GM18519 (cell line): ENCODE measurements around the gene GATB.

Experiments used
- ATAC-seq: cut with Tn5 transposase; IDR thresholded peaks from one replicate; pipeline ENCODE4 v1.9.1; 2021; ENCODE audit warnings: mild to moderate bottlenecking, moderate library complexity; ENCODE audit not compliant: unreplicated experiment, low FRiP score

Gene GATB

DNA sequence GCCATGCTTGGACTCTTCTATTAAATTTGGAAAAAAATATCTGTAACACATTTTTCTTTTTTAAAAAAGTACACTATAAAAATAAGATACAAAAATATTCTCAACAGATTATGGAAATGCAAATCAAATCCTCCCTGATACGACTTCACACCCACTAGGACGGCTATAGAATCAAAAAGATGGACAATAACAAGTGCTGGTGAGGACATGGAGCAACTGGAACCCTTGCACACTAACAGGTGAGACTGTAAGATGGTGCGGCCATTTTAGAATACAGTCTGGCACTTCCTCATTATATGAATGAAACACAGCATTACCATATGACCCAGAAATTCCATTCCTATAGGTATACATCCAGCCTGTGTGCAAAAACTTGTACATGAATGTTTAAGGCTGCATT, 83.6 kb downstream of the GATB start:
- ATAC-seq: no peak

DNA sequence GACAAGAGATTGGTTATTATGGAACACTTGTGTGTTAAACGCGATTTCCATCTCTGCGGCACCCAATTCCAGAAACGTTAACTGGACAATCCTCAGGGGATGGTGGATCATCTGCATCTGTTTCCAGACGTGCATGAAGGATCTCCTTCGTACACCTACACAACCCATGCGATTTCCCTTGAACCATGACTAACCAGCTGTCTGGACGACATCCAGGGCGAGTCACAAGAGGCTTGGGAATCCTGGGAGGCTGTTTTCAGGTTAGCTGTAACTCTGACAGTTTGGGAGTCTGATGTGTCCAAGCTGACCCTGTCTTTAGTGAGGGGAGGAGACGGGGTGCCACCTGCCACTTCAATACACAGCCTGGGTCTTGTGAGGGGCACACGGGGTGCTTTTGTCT, 84.5 kb downstream of the GATB start:
- ATAC-seq: no peak

DNA sequence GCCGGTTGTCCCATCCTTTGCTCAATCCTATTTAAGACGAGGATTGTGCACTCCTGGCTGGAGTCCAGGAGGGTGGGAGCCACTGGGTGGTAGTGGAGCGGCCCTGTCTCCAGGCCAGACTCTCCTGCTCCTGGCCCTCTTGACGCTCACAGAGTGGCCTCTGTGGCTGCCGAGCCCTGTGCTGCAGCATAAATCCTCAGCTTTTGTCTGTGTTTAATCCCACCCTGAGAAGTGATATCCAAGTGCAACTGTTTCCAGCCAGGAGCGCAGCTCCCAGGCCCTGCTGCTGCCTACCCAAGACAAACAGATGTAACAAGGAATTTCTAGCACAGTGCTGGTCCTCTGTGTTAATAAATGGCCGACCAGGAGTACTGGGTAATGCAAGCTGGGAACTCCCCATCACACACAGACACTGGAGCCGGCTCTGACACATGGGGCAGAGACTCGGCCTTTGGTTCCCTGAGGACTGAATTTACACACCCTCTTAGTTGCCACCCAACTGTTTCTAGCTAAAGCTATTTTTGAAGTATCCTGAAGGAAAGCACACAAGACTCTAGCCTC, 85.3 kb downstream of the GATB start:
- no peak for ATAC-seq

DNA sequence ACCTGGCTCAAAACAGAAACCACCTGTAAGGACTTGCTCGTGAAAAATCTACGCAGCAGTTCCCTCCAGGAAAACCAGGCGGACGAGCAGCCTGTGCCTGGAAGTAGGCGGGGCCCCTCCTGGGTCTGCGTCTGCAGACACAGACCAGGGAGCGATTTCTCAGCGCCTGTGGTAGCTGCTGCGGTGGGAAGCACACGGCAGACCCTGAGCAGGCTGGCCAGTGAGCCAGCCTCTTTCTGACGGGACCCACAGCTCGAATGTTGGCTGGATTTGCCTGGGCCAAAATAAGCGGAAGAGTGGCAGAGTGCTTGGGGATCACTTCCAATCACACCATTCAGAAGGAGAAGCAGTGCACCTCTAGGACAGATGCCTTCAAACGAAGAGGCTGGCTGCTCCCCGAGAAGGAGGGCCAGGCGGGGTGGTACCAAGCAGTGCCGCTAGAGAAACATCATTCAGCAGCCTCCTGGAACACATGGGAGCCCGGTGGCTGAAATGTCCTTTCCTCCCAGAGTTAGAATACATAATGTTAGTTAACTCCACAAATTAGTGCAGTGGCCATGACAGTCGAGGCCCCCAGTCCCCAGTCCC, 85.9 kb downstream of the GATB start:
- no peak for ATAC-seq

DNA sequence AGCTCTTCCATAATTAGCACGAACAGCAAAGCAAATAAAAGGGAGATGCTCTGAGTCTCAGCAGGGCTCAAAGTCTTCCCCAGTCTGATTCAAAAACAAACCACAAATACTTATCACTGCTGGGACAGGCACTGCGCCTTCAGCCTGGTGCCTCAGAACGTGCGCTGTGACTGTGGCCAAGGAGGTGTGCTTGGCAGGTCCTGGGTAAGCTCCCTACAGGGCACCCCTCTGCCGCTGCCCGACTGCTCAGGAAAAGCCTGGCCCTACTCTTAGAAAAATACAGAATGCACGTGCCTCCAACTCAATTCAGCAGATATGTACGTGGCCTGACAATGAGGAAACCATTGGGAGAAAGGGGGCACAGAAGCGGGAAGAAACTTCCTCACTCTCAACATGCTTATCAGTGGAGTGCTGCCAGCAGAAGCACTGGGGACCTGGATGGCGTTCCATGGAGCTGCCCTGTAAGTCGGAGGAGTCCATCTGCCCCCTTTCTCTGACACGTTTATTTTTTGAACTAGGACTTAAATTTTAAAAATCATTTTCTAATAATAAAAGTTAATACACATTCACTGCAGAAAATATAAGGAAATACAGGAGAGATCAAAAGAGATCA, 86.8 kb downstream of the GATB start:
- no peak for ATAC-seq

DNA sequence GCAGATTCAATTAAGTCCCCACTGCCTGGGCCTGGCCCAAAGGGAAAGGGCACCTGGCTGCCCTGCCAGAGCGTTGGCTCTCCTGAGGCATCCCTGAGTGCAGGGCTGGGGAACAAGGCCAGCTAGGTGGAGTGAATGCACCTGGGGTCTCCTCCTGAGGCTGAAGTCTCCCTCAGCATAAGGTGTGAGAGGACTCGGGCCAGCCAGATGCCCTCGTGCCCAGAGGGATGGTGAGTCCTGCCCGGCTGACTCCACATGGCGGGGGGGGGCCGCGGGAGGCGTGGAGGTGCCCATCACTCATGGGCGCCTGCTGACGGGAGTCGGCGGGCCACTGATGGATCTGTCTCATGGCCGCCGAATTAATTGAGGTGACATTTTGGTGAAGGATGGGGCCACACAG, 87.8 kb downstream of the GATB start:
- no peak for ATAC-seq

DNA sequence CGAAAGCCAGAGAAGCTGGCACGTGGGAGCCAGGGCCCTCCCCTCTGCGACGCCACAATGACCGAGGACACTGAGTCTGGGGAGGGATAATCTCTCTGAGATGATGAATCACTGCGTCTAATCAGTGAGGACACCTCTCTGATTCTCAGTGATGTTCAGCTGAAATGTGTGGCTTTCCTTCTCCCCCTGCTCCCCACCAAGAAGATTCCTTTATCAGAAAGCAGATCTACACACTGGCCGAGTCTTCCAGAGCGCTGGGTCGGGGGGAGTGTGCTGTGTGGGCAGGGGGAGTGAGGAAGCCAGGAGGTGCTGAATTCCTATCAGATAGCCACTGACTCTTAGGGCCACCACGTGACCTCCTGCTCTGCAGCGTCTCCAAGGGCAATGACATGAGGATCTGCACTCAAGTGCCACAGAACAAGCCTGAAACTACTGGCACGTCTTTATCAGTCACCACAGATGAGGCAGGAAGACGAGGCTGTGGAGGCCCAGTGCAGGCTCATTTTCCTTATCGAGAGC, 89.2 kb downstream of the GATB start:
- ATAC-seq: no peak

DNA sequence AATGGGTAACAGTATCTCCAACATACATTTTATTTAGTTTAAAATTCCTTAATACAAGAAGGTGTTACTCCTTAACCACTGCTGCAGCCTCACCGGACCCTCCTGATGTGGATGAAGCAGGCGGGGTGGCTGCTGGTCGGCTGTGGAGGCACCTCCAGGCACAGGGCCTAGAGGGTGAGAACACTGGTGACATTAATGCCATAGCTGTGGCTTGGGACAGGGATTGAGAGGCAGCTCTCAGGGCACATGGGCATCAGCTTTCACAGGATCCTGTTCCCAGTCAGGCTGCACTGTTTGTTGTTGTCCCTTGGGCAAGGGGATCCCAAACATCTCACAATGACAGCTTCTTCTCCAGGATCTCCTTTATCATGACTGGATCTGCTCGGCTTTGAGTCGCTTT, 90.0 kb downstream of the GATB start:
- ATAC-seq: no peak

DNA sequence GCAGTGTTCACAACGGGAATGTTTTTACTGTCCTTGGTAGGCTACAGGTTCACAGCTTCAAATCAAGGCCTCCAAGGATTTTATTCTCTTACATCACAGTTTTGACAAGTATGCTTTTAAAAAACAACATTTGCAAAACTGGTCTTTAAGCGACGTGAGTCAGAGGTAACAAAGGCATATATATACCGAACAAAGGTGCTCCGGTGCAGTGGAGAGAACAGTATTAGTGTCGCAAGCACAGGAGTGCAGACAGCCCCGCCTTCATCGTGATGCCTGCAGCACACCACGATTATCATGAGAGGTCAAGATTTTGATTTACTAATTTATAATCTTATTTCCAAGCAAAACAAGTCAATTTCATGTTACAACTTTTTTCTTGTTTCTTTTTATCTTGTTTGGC, 90.8 kb downstream of the GATB start:
- ATAC-seq: no peak

DNA sequence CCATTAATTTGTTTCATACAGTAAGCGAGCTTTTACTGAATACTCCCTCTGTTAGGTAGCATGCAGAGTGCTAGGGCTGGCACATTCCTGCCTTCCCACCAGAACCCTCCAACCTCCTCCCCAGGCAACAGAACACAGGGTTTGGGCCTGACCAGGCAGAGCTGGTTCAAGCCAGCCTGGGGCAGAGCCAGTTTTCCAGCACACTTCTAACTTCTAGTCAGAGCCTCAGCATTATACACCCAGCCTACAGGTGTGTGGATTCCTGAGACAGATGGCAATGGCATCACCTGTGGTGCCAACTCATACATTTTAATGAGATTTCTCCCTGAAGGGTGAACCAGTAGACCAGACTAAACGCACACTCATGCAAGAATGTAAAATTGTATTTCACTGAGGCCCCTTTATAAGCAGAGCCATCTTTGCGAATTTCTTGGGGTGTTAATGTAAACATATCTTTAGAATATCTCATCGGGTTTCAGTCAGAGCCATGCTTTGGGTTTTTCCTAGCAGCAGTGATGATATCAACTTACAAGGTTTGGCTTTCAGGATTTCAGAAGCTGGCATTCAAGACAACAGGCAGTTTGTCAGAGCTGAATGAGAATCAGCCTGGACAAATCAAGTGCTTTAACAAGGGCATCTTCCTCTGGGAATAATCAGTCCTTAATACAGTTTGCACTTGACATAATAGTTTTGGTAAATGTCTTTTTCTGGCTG, 92.0 kb downstream of the GATB start:
- ATAC-seq: no peak

DNA sequence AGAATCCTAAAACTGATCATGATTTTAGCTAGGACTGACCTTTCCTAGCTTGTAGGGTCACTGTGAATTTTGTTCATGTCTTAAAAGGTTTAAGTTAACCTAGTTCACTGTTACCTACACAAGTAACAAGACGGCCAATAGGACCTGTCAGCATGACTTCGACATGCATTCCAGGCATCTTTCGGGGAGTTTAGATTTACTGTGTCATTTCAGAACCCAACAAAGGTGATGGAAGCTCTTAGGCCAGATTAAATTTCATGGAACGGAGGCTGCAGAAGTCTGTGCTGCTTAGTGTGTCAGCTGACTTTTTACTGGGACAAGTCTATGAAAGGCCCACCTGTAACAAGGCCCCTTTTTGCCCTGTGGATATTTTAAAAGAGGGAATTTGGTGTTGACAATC, 93.1 kb downstream of the GATB start:
- no peak for ATAC-seq

DNA sequence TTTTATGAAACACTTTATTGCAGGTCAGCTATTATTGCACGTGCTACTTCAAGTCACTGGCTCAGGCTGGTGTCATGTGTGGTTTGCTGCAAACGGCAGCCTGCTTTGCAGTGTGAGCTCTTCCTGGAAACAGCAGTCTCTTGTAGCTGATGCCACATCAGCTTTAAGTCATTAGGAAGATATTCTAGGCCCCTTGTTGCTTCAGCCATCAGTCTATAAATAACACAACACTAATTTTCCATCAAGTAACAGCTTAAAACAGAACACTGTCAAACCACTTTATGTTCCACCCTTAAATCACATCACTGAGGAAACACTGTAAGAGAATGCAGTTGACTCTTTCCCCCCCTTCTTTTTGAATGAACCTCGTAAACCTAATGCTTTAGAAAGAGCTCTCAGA, 93.8 kb downstream of the GATB start:
- no peak for ATAC-seq

DNA sequence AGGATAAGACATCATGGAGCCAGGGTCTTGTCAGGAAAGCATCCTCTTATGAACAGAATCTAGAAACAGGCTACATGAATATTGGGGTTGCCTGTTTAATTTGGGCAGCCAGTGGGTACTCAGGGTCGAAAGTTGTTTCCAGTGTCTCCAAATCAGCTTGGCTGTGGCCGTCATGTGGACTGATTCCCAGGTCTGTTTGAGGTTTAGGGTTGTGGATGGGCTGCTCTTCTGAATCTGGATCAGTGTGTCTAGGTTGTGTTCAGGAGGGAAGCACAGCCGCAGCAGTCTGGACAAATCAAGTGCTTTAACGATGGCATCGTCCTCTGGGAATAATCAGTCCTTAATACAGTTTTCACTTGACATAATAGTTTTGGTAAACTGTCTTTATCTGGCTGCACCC, 94.3 kb downstream of the GATB start:
- ATAC-seq: no peak

DNA sequence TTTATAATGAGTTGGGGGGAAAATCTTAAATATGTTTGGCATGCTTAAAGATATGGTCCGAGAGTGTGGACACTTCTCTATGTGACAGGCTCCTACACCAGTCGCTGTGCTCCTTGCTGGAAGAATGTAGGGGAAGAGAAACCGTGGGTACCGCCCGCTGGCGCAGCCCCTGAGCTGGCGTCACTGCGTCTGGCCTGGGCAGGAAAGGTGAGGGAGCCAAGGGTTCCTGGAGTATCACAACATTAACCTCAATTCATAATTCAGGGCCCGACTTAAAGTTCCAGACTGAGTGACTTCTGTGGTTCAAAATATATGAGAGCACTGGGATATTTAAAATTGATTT, 95.1 kb downstream of the GATB start:
- ATAC-seq: no peak

DNA sequence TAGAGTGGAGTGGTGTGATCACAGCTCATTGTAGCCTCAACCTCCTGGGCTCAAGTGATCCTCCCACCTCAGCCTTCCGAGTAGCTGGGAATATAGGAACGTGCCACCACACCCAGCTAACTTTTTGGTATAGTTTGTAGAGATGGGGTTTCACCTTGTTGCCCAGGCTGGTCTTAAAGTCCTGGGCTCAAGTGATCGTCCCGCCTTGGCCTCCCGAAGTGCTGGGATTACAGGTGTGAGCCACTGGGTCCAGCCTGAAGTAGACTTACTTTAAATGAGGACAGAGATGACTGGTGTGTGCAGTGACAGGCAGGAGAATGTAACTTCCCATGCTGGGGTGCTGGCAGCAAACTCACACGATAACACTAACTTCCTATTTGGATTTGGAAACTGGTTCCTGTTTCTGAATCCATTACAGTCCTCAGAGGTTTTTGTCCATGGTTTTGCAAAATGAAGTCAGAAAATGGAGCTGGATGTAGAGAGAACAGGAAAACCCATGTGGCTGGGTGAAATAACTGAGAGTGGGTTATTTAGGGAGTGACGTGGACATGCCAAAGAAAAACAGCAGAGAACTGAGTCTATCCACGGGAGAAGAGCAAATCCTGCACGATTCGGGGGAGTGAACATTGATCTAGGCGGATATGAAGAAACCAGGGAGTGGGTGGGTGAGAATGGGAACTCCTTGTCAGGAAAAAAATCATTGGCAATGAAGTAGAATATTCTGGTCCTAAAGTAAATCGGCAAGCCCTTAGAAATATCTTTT, 95.6 kb downstream of the GATB start:
- no peak for ATAC-seq

DNA sequence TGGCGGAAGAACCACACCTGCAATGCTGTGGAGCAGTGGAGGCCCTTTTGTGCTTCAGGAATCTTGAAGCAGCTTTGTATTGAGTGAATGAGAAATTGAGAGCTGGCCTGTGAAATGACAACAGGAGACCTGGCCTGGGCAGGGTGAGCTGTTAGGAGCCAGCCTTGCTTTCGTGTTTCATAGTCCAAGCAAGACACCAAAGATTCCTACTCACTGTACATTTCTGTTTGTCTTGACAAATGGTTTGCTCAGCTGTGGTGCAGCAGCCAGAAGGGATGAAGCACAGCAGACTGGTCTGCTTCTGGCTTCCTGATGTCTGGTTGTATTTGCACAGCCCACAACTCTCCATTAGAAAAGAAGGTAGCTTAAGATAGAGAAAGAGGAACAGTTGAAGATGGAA, 96.5 kb downstream of the GATB start:
- no peak for ATAC-seq

DNA sequence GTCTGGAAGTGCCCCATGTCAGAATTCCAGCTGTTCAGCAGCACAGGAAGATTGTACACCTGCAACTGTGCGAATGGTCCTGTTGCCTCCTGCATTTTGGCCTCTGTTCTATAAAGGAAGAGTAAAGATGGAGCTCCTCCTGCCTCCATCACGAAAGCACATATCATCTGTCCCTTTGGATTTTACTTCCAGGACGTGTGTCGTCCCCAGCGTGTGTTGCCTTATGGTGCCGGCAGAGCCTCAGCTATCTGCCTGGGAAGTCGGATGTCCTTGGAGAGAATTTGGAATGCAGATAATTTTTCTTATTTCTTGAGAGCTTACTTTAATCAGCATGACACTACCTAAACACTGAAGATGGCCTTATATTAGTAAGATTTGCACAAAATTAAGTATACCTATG, 97.7 kb downstream of the GATB start:
- no peak for ATAC-seq

DNA sequence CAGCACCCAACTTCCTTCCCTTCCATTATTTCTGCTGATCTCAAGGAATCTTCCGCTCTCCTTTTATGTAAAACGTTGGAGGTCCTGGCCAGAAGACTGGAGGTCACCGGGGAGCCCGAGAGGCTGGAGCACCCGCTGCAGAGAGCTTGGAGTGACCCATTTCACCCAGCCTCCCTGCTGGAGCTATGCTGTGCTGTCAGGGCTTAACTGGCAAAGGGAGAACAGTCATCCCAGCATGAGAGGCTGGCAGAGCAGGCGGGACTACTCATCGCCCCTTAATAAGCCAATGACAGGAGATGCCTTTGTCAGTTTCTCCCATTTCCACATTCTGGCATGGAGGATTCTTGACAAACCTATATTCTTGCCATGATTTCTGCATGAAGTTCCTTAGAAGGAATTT, 98.9 kb downstream of the GATB start:
- no peak for ATAC-seq

DNA sequence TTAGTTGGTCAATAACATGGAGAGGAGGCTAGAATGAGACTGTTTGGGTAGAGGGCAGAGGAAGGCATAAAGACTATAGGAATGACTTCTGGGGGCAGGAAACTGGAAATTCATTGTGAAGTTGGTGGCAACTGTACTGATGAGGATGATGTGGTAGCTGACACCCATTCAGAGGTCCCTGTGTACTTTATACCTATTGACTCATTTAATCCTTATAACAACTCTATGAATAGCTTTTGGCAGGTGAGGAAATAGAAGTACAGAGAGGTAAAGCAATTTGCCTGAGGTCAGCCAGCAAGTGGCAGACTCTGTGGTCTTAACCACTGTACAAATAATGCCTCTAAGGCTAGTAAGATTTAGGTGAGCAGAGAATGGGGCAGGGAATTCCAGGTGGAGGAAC, 100.1 kb downstream of the GATB start:
- ATAC-seq: no peak

DNA sequence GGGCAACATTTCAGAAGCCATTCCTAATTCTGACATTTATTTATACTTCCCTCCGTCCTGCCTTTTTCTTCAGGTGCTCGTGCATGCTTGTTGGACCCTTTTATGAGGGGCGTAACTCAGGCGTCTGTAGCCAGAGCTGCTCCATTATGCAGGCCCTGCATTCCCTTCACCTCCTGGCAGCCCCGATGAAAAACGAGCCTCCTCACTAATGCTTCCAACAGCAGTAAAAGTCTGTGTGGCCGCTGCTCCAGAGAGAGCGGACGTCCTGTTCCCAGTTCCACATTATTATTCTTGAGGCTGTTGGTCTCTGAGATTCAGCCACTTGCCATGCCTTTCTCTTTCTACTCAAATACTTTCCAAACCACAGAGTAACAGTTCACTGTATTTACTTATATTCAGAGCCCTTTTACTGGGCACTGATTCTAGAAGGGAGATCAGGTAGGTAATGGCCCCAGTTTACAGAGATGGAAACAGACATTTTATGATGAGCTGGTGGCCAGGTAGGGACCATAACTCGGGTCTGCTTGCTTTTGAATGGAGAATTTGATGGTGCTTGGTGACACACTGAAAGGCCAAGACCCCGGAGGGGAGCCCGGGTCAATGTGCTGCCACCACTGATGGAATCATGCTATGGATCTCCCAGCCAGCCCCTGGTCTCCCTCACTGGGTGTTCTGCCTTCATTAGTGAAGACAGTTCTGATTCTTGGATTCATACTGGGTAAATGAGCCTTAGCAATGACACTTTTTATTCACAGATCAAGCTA, 101.0 kb downstream of the GATB start:
- ATAC-seq: no peak
